Aorta (tissue), 5 donors: ENCODE measurements around the gene CNGA3. TPM values are rescaled to one million over a fixed set of nuclear protein-coding genes. Genes with fewer than 3 reads are reported as not detected.

Experiments
- ATAC-seq: fragments of 200-7000 bp; cut with Tn5 transposase; one replicate; pipeline ENCODE4 v1.9.1; 2022; ENCODE audit warnings: moderate library complexity; ENCODE audit not compliant: low FRiP score
- DNase-seq, 2 donors: peaks; one replicate each; pipeline ENCODE4 v3.0.0-alpha.2; 2020
- H3K27ac ChIP-seq, 2 donors: one replicate each; pipeline ENCODE4 v1.5.1; 2013; ENCODE audit warnings: low read length in 2 of 2, mild to moderate bottlenecking in 2 of 2, moderate library complexity in 2 of 2, control low read depth in 1 of 2, inconsistent platforms in 1 of 2, low read depth in 1 of 2
- H3K27me3 ChIP-seq, 2 donors: one replicate each; pipeline ENCODE4 v1.6.1; 2013; ENCODE audit warnings: control low read depth in 1 of 2, low read length in 1 of 2, mild to moderate bottlenecking in 1 of 2, moderate library complexity in 1 of 2; ENCODE audit not compliant: insufficient read depth in 2 of 2, control insufficient read depth in 1 of 2
- H3K36me3 ChIP-seq, 2 donors: one replicate each; pipeline ENCODE4 v1.6.1; 2013; ENCODE audit warnings: control low read depth in 1 of 2, low read length in 1 of 2, mild to moderate bottlenecking in 1 of 2; ENCODE audit not compliant: insufficient read depth in 2 of 2, control insufficient read depth in 1 of 2
- H3K4me1 ChIP-seq, 2 donors: one replicate each; pipeline ENCODE4 v1.6.1; 2013; ENCODE audit warnings: low read length in 2 of 2, control low read depth in 1 of 2, mild to moderate bottlenecking in 1 of 2, moderate library complexity in 1 of 2; ENCODE audit not compliant: insufficient read depth in 2 of 2, control insufficient read depth in 1 of 2
- H3K4me3 ChIP-seq, 2 donors: one replicate each; pipeline ENCODE4 v1.5.1; 2013; ENCODE audit warnings: low read length in 2 of 2, control low read depth in 1 of 2, mild to moderate bottlenecking in 1 of 2
- H3K9me3 ChIP-seq: one replicate; pipeline ENCODE4 v1.6.1; 2013; ENCODE audit warnings: mild to moderate bottlenecking, low read length; ENCODE audit not compliant: control insufficient read depth
- WGBS, 2 donors: extraction: QIAGEN DNeasy Blood & Tissue Kit; methylation state at CpG; one replicate each; pipeline ENCODE4 v1.1.7; 2013; 5-methylcytosine and 5-hydroxymethylcytosine counted together
- intact Hi-C, 2 donors: fragments of 100-400 bp; cut with DNase I; formaldehyde crosslinking; loops; one replicate each; pipeline versions ENCODE4 v1.14.2 to v1.15.0; 2022
- polyA plus RNA-seq, 2 donors: library from polyadenylated mRNA; stranded (reverse); fragments of 200-250 nt; gene quantifications; one replicate each; pipeline ENCODE4 v1.2.3, GENCODE V29; 2013
- total RNA-seq, 2 donors: library from RNA; stranded (reverse); fragmentation: NEBNext Ultra II Directional; extraction: Animal tissue kit (Norgen Biotek cat#: 25700); gene quantifications; one replicate each; pipeline ENCODE4 v1.2.1, GENCODE V29; 2021
- donor health status: healthy with polysubstance abuse.
- donor health status: Bipolar disorder and iron deficiency.
- donor health status: DM: no; HTN: no; CAD: no.
- donor health status: DM: no; HTN: no; CAD: no.
- donor health status: DM: yes; HTN: yes; CAD: no.

Gene CNGA3
- total and polyA plus RNA-seq, 4 donors, result not detected

- intact Hi-C loops, result no loop called here
- H3K27ac ChIP-seq, result no peak overlapping the region
- no peak for DNase-seq
- no peaks in the 10 kb centered on the region for H3K9me3 ChIP-seq
- no peaks in the 10 kb centered on the region for H3K36me3 ChIP-seq
- no peak overlapping the region for H3K4me3 ChIP-seq
- WGBS, 2 donors, result 82 to 89% methylated on average over 6 of the region's 6 CpGs
- H3K27me3 ChIP-seq, result no peaks in the 10 kb centered on the region
- no peaks in the 10 kb centered on the region for H3K4me1 ChIP-seq
- ATAC-seq, result no peak
Measured at GRCh38 chr2:98378196-98378595, 31.9 kb downstream of the CNGA3 start.

GRCh38 chr2:98378901-98379300 is 32.6 kb downstream of the CNGA3 start:
- Histone ChIP-seq H3K27ac (no peak overlapping the region), H3K4me3 (no peak overlapping the region), H3K9me3 (no peaks in the 10 kb centered on the region), H3K27me3 (no peaks in the 10 kb centered on the region), H3K36me3 (no peaks in the 10 kb centered on the region), H3K4me1 (no peaks in the 10 kb centered on the region)
- 72 to 77% methylated on average over 4 of the region's 4 CpGs for WGBS, 2 donors
- ATAC-seq, result peak; percentile 71
- DNase-seq, result no peak
- intact Hi-C loops, result no loop called here

- Histone ChIP-seq H3K4me1 (no peaks in the 10 kb centered on the region), H3K9me3 (no peaks in the 10 kb centered on the region), H3K4me3 (no peak overlapping the region), H3K27ac (no peak overlapping the region), H3K36me3 (no peaks in the 10 kb centered on the region), H3K27me3 (no peaks in the 10 kb centered on the region)
- ATAC-seq, result no peak
- no peak for DNase-seq
- intact Hi-C loops, result loop anchor here in 1 of 2 donors (10.0 kb wide), 1 partner anchor 675 kb away; no protein-coding TSS in a partner anchor
- WGBS, 2 donors, result 86 to 89% methylated on average over 14 of the region's 14 CpGs
Measured at GRCh38 chr2:98379311-98380202, 33.3 kb downstream of the CNGA3 start.

GRCh38 chr2:98380203-98380535 is 33.9 kb downstream of the CNGA3 start:
- H3K36me3 ChIP-seq, result no peaks in the 10 kb centered on the region
- no peaks in the 10 kb centered on the region for H3K27me3 ChIP-seq
- H3K9me3 ChIP-seq, result no peaks in the 10 kb centered on the region
- WGBS, 2 donors, result 88 to 91% methylated on average over 7 of the region's 7 CpGs
- H3K4me1 ChIP-seq, result no peaks in the 10 kb centered on the region
- H3K4me3 ChIP-seq, result no peak overlapping the region
- DNase-seq (no peak), ATAC-seq (no peak)
- intact Hi-C loops, result loop anchor here in 1 of 2 donors (10.0 kb wide), 1 partner anchor 675 kb away; no protein-coding TSS in a partner anchor
- H3K27ac ChIP-seq, result no peak overlapping the region

GRCh38 chr2:98381494-98381893 is 35.2 kb downstream of the CNGA3 start:
- DNase-seq (no peak), ATAC-seq (no peak)
- Histone ChIP-seq H3K4me1 (no peaks in the 10 kb centered on the region), H3K36me3 (no peaks in the 10 kb centered on the region), H3K9me3 (no peaks in the 10 kb centered on the region), H3K27ac (no peak overlapping the region), H3K4me3 (no peak overlapping the region), H3K27me3 (no peaks in the 10 kb centered on the region)
- intact Hi-C loops, result loop anchor here in 1 of 2 donors (10.0 kb wide), 1 partner anchor 677 kb away; no protein-coding TSS in a partner anchor
- 68 to 69% methylated on average over 8 of the region's 8 CpGs for WGBS, 2 donors

GRCh38 chr2:98382086-98382485 is 35.8 kb downstream of the CNGA3 start:
- 93 to 95% methylated on average over 11 of the region's 11 CpGs for WGBS, 2 donors
- no peak for ATAC-seq
- DNase-seq, result no peak

GRCh38 chr2:98382739-98383138 is 36.5 kb downstream of the CNGA3 start:
- no peak for ATAC-seq
- intact Hi-C loops, result loop anchor here in 1 of 2 donors (10.0 kb wide), 1 partner anchor 678 kb away; no protein-coding TSS in a partner anchor
- Histone ChIP-seq H3K4me3 (no peak overlapping the region), H3K27ac (no peak overlapping the region), H3K4me1 (no peaks in the 10 kb centered on the region), H3K27me3 (no peaks in the 10 kb centered on the region), H3K36me3 (no peaks in the 10 kb centered on the region), H3K9me3 (no peaks in the 10 kb centered on the region)
- DNase-seq, result no peak
- WGBS, 2 donors, result 91 to 94% methylated on average over 7 of the region's 7 CpGs

More at GRCh38 chr2:98382086-98382485, 35.8 kb downstream of the CNGA3 start:
- Histone ChIP-seq H3K4me1 (no peaks in the 10 kb centered on the region), H3K27ac (no peak overlapping the region), H3K36me3 (no peaks in the 10 kb centered on the region), H3K9me3 (no peaks in the 10 kb centered on the region), H3K4me3 (no peak overlapping the region), H3K27me3 (no peaks in the 10 kb centered on the region)
- intact Hi-C loops, result loop anchor here in 1 of 2 donors (10.0 kb wide), 1 partner anchor 677 kb away; no protein-coding TSS in a partner anchor

- WGBS, 2 donors, result 46% methylated on average over 6 of the region's 6 CpGs
- Histone ChIP-seq H3K27ac (no peak overlapping the region), H3K36me3 (no peaks in the 10 kb centered on the region), H3K9me3 (no peaks in the 10 kb centered on the region), H3K4me1 (no peaks in the 10 kb centered on the region), H3K27me3 (no peaks in the 10 kb centered on the region), H3K4me3 (no peak overlapping the region)
- intact Hi-C loops, result loop anchor here in 1 of 2 donors (10.0 kb wide), 1 partner anchor 678 kb away; no protein-coding TSS in a partner anchor
- ATAC-seq (no peak), DNase-seq (no peak)
Measured at GRCh38 chr2:98383166-98383565, 36.9 kb downstream of the CNGA3 start.
